Astrocyte (in vitro differentiated cells and primary cell): ENCODE data around the gene MEMO1.

ENCODE experiments used
- CTCF ChIP-seq: IDR thresholded peaks from 2 replicates; pipeline ENCODE4 v1.5.1; 2011; ENCODE audit warnings: low read depth, mild to moderate bottlenecking, inconsistent platforms, low read length, moderate library complexity; ENCODE audit not compliant: insufficient read depth
- EZH2 ChIP-seq: IDR thresholded peaks from 2 replicates; pipeline ENCODE4 v1.6.1; 2012; ENCODE audit warnings: mild to moderate bottlenecking, low read length, inconsistent platforms; ENCODE audit not compliant: insufficient read depth

- TF ChIP-seq EZH2 = no peak
- TF ChIP-seq CTCF = no peak
Observed at GRCh38 chr2:32002406-32002805, 8.4 kb downstream of the MEMO1 start.
